Mesenteric fat pad (tissue), 1 donor: ENCODE data around the gene SLC2A10. TPM values are rescaled to one million over a fixed set of nuclear protein-coding genes. Genes with fewer than 3 reads are reported as not detected.

Experiments
- DNase-seq: peaks from one replicate; pipeline ENCODE4 v3.0.0-alpha.2; 2020; ENCODE audit warnings: low spot score
- total RNA-seq: library from RNA; stranded (reverse); fragmentation: NEBNext Ultra II Directional; extraction: Animal tissue kit (Norgen Biotek cat#: 25700); gene quantifications from one replicate; pipeline ENCODE4 v1.2.1, GENCODE V29; 2021
- donor health status: DM: yes; HTN: yes; CAD: no.

Gene SLC2A10
- total RNA-seq, 1 donor from 2014 or later, result 13.1 TPM

GRCh38 chr20:46725186-46726165, 16.0 kb downstream of the SLC2A10 start:
- DNase-seq, result no peak

- no peak for DNase-seq
Measured at GRCh38 chr20:46731770-46732169, 22.3 kb downstream of the SLC2A10 start.

- DNase-seq, result no peak
Measured at GRCh38 chr20:46735436-46735835, 26.0 kb downstream of the SLC2A10 start.

GRCh38 chr20:46739431-46740213, 30.2 kb downstream of the SLC2A10 start:
- DNase-seq, result no peak

- no peak for DNase-seq
Measured at GRCh38 chr20:46740214-46740609, 30.8 kb downstream of the SLC2A10 start.

GRCh38 chr20:46741924-46742668, 32.6 kb downstream of the SLC2A10 start:
- DNase-seq, result no peak

- no peak for DNase-seq
Measured at GRCh38 chr20:46742669-46743045, 33.2 kb downstream of the SLC2A10 start.

GRCh38 chr20:46743088-46743487, 33.6 kb downstream of the SLC2A10 start:
- DNase-seq, result no peak

- DNase-seq, result no peak
Measured at GRCh38 chr20:46746956-46747526, 37.6 kb downstream of the SLC2A10 start.

- no peak for DNase-seq
Measured at GRCh38 chr20:46749147-46749546, 39.7 kb downstream of the SLC2A10 start.

GRCh38 chr20:46751856-46752255, 42.4 kb downstream of the SLC2A10 start:
- no peak for DNase-seq

GRCh38 chr20:46752728-46753127, 43.3 kb downstream of the SLC2A10 start:
- no peak for DNase-seq

- no peak for DNase-seq
Measured at GRCh38 chr20:46755483-46756413, 46.3 kb downstream of the SLC2A10 start.

GRCh38 chr20:46756419-46756818, 47.0 kb downstream of the SLC2A10 start:
- no peak for DNase-seq

- no peak for DNase-seq
Measured at GRCh38 chr20:46757135-46757534, 47.7 kb downstream of the SLC2A10 start.

- no peak for DNase-seq
Measured at GRCh38 chr20:46757754-46758678, 48.6 kb downstream of the SLC2A10 start.

- DNase-seq, result no peak
Measured at GRCh38 chr20:46758929-46759669, 49.6 kb downstream of the SLC2A10 start.

GRCh38 chr20:46761566-46761965, 52.1 kb downstream of the SLC2A10 start:
- no peak for DNase-seq
